H1 (cell line): ENCODE results near the gene LMAN2. TPM values are rescaled to one million over a fixed set of nuclear protein-coding genes. Genes with fewer than 3 reads are reported as not detected.

Source experiments
- BRCA1 ChIP-seq: IDR thresholded peaks from 2 replicates; pipeline ENCODE4 v1.6.1; 2012; ENCODE audit warnings: low read depth, low read length, improper control_type of control experiment
- JUND ChIP-seq: IDR thresholded peaks from 2 replicates; pipeline ENCODE4 v1.6.1; 2011; ENCODE audit warnings: mild to moderate bottlenecking, improper control_type of control experiment, low read length
- SIX5 ChIP-seq: IDR thresholded peaks from 2 replicates; pipeline ENCODE4 v1.6.1; 2011; ENCODE audit warnings: mild to moderate bottlenecking, low read depth, low read length
- SP4 ChIP-seq: IDR thresholded peaks from 2 replicates; pipeline ENCODE4 v1.6.1; 2012; ENCODE audit warnings: low read length, inconsistent platforms
- SRF ChIP-seq: IDR thresholded peaks from 2 replicates; pipeline ENCODE4 v1.6.1; 2011; ENCODE audit warnings: mild to moderate bottlenecking, low read depth, low read length, moderate library complexity
- polyA plus RNA-seq, 7 experiments: library from polyadenylated mRNA; depleted of rRNA in 3 of 7; stranded (reverse) in 5 of 7; unstranded in 2 of 7; fragments of >200 nt in 5 of 7; fragments of 200-250 nt in 2 of 7; gene quantifications; 1 replicate in 5 of 7; 2 replicates in 1 of 7; 4 replicates in 1 of 7; pipeline versions ENCODE4 v1.2.1 to v1.2.3, GENCODE V29; 2011 to 2013; ENCODE audit warnings: missing spikeins in 2 of 7, mixed read lengths in 2 of 7
- total RNA-seq: library from RNA; stranded (reverse); fragmentation: NEBNext Ultra II Directional; extraction: Animal tissue kit (Norgen Biotek cat#: 25700); gene quantifications from 2 replicates; pipeline ENCODE4 v1.2.1, GENCODE V29; 2021
- TF ChIP-seq, protein P1 (sequence below): fragments of 300-600 bp; sonication (generic); IDR thresholded peaks from 2 replicates; pipeline ENCODE4 v1.7.1; 2012; ENCODE audit warnings: low read length, moderate library complexity, mild to moderate bottlenecking, inconsistent platforms; ENCODE audit not compliant: insufficient replicate concordance

The LMAN2 gene
- total and polyA plus RNA-seq, 2 of the 8 experiments (the other 6 are each of a cell fraction or from before 2014, with no cell fraction given) = 116 to 225 TPM

- TF ChIP-seq, protein P1, sequence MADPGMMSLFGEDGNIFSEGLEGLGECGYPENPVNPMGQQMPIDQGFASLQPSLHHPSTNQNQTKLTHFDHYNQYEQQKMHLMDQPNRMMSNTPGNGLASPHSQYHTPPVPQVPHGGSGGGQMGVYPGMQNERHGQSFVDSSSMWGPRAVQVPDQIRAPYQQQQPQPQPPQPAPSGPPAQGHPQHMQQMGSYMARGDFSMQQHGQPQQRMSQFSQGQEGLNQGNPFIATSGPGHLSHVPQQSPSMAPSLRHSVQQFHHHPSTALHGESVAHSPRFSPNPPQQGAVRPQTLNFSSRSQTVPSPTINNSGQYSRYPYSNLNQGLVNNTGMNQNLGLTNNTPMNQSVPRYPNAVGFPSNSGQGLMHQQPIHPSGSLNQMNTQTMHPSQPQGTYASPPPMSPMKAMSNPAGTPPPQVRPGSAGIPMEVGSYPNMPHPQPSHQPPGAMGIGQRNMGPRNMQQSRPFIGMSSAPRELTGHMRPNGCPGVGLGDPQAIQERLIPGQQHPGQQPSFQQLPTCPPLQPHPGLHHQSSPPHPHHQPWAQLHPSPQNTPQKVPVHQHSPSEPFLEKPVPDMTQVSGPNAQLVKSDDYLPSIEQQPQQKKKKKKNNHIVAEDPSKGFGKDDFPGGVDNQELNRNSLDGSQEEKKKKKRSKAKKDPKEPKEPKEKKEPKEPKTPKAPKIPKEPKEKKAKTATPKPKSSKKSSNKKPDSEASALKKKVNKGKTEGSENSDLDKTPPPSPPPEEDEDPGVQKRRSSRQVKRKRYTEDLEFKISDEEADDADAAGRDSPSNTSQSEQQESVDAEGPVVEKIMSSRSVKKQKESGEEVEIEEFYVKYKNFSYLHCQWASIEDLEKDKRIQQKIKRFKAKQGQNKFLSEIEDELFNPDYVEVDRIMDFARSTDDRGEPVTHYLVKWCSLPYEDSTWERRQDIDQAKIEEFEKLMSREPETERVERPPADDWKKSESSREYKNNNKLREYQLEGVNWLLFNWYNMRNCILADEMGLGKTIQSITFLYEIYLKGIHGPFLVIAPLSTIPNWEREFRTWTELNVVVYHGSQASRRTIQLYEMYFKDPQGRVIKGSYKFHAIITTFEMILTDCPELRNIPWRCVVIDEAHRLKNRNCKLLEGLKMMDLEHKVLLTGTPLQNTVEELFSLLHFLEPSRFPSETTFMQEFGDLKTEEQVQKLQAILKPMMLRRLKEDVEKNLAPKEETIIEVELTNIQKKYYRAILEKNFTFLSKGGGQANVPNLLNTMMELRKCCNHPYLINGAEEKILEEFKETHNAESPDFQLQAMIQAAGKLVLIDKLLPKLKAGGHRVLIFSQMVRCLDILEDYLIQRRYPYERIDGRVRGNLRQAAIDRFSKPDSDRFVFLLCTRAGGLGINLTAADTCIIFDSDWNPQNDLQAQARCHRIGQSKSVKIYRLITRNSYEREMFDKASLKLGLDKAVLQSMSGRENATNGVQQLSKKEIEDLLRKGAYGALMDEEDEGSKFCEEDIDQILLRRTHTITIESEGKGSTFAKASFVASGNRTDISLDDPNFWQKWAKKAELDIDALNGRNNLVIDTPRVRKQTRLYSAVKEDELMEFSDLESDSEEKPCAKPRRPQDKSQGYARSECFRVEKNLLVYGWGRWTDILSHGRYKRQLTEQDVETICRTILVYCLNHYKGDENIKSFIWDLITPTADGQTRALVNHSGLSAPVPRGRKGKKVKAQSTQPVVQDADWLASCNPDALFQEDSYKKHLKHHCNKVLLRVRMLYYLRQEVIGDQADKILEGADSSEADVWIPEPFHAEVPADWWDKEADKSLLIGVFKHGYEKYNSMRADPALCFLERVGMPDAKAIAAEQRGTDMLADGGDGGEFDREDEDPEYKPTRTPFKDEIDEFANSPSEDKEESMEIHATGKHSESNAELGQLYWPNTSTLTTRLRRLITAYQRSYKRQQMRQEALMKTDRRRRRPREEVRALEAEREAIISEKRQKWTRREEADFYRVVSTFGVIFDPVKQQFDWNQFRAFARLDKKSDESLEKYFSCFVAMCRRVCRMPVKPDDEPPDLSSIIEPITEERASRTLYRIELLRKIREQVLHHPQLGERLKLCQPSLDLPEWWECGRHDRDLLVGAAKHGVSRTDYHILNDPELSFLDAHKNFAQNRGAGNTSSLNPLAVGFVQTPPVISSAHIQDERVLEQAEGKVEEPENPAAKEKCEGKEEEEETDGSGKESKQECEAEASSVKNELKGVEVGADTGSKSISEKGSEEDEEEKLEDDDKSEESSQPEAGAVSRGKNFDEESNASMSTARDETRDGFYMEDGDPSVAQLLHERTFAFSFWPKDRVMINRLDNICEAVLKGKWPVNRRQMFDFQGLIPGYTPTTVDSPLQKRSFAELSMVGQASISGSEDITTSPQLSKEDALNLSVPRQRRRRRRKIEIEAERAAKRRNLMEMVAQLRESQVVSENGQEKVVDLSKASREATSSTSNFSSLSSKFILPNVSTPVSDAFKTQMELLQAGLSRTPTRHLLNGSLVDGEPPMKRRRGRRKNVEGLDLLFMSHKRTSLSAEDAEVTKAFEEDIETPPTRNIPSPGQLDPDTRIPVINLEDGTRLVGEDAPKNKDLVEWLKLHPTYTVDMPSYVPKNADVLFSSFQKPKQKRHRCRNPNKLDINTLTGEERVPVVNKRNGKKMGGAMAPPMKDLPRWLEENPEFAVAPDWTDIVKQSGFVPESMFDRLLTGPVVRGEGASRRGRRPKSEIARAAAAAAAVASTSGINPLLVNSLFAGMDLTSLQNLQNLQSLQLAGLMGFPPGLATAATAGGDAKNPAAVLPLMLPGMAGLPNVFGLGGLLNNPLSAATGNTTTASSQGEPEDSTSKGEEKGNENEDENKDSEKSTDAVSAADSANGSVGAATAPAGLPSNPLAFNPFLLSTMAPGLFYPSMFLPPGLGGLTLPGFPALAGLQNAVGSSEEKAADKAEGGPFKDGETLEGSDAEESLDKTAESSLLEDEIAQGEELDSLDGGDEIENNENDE = no peak
- TF ChIP-seq JUND = no peak
- no peak for TF ChIP-seq BRCA1
- no peak for TF ChIP-seq SP4
- TF ChIP-seq SRF = no peak
- TF ChIP-seq SIX5 = no peak
- TF ChIP-seq, all 59 proteins: peak for 0
These were observed 32.7 kb upstream of the LMAN2 start, which contains the start of gene SLC34A1 (continued) for GRCh38 chr5:177384134-177384533.
